ENCODE data around the gene CLK1. TPM values are rescaled to one million over a fixed set of nuclear protein-coding genes. Genes with fewer than 3 reads are reported as not detected.
"Not testable (repeated sequence)": the region's sequence is repeated elsewhere in the genome, so short reads cannot be mapped to it uniquely, and the experiment has no call there.

The CLK1 gene
- total RNA-seq, 1 donor from 2014 or later, result 52.9 TPM

DNA sequence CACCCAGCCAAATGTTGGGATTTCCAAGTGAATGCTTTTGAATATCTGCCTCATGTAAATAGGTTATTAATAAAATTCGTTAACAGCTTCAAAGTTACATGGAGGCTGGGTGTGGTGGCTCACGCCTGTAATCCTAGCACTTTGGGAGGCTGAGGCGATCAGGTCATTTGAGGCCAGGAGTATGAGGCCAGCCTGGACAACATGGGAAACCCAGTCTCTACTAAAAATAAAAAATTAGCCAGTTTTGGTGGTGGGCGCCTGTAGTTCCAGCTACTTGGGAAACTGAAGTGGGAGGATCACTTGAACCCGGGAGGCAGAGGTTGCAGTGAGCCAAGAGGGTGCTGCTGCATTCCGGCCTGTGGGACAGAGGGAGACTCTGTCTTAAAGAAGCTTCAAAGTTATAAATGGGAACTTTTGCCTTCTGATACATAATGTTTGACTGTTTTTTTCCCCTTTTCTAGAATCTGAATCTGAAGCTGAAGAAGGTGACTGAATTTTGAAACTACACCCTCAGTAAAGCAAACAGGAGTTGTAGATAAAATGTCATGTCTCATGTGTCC, 42.7 kb downstream of the CLK1 start:
- no peak for DNase-seq (ENCODE audit: low read depth)
- TF ChIP-seq, protein P1, sequence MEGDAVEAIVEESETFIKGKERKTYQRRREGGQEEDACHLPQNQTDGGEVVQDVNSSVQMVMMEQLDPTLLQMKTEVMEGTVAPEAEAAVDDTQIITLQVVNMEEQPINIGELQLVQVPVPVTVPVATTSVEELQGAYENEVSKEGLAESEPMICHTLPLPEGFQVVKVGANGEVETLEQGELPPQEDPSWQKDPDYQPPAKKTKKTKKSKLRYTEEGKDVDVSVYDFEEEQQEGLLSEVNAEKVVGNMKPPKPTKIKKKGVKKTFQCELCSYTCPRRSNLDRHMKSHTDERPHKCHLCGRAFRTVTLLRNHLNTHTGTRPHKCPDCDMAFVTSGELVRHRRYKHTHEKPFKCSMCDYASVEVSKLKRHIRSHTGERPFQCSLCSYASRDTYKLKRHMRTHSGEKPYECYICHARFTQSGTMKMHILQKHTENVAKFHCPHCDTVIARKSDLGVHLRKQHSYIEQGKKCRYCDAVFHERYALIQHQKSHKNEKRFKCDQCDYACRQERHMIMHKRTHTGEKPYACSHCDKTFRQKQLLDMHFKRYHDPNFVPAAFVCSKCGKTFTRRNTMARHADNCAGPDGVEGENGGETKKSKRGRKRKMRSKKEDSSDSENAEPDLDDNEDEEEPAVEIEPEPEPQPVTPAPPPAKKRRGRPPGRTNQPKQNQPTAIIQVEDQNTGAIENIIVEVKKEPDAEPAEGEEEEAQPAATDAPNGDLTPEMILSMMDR (conservative IDR thresholded peaks at IDR 0.05; ENCODE audit: low read depth, low read length), result no peak
- H3K4me3 ChIP-seq (ENCODE audit: low read depth, low read length), result no peak overlapping the region

DNA sequence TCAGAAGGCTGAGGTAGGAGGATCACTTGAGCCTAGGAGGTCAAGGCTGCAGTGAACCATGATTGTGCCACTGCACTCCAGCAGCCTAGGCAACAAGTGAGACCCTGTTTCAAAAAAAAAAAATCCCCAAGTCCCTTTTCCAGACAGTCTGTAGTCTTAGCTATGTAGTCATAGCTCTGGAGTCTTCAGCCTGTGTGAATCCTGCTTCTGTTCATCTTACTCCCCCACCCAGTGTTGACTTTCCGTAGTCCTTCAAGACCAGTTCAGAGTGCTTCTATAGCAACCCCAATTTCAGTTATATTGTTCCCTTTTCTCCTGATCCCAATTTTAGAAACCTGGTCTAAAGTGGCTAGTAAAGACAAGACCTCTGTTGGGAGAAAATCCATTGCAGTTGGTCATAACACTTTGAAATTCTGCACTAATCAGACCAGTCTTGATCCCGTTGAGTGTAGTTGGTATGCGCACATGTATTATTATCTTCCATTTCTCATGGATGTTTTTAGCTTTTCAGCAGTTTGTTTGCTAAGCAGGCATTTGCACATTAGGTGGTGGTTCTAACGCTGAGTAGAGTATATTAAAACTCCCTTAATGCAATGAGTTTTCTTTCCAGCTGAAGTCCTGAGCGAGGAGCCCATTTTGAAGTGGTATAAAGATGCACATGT, 43.8 kb downstream of the CLK1 start:
- no peak for DNase-seq (ENCODE audit: low read depth)
- TF ChIP-seq, protein P1 (conservative IDR thresholded peaks at IDR 0.05; ENCODE audit: low read depth, low read length), result no peak
- no peak overlapping the region for H3K4me3 ChIP-seq (ENCODE audit: low read depth, low read length)

DNA sequence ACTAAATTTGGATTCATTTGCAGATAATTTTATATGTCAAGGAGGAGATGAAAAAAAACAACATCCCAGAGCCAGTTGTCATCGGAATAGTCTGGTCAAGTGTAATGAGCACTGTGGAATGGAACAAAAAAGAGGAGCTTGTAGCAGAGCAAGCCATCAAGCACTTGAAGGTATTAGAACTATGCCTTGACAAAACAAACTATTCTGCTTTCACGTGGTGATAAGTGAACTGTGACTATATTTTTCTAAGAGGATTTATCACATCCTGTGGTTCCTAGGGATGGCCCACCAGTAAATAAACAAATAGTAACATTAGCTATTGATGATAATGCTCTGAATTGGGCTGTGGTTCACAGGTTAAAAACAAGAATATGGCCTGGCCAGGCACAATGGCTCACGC, 45.7 kb downstream of the CLK1 start:
- not testable (repeated sequence) for DNase-seq (ENCODE audit: low read depth)

DNA sequence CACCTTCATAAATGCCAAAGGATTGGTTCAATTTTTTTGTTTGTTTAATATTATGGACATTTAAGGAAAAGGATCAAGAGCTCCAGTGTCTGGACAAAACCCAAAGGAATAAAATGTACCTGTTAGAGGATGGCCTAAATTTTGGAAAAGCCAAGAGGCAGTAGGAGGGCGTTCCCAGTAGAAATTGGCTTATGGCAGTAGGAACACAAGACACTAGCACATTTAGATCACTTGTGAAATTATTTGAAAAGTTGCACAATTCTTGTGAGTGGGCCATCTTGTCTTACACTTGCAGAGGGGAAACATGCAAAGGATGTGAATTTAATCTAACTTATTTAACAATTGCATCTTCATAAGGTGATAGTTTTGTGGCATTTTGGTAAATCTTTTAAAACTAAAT, 49.5 kb downstream of the CLK1 start:
- no peak overlapping the region for H3K4me3 ChIP-seq (ENCODE audit: low read depth, low read length)
- TF ChIP-seq, protein P1 (conservative IDR thresholded peaks at IDR 0.05; ENCODE audit: low read depth, low read length), result no peak
- DNase-seq (ENCODE audit: low read depth), result no peak

More for the DNA sequence above, 45.7 kb downstream of the CLK1 start:
- not testable (repeated sequence) for H3K4me3 ChIP-seq (ENCODE audit: low read depth, low read length)

DNA sequence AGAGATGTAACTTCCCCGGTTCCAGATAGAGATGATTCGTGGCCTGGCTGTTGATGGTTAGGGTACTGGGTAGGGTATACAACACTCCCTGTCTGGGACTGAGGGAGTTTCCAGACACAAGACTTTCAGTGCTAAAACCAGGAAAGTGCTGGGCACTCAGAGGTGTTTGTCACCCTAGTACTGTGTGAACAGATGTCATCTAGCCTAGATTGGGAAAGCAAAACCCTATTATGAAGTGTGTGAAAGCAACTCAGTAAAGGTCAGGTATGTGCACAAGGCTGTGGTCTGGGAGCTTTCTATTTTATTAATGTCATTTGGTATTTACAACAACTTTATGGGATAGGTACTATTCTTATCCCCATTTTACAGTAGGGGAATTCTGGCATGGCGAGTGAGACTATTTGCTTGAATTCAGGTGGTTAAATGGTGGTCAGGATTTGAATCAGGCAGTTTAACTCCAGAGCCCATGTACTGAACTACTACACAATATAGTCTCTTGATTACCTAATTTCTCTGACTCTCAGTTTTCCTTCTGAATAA, 50.1 kb downstream of the CLK1 start:
- H3K4me3 ChIP-seq (ENCODE audit: low read depth, low read length), result peak overlapping the region; percentile 17
- TF ChIP-seq, protein P1 (conservative IDR thresholded peaks at IDR 0.05; ENCODE audit: low read depth, low read length), result no peak
- DNase-seq (ENCODE audit: low read depth), result no peak

DNA sequence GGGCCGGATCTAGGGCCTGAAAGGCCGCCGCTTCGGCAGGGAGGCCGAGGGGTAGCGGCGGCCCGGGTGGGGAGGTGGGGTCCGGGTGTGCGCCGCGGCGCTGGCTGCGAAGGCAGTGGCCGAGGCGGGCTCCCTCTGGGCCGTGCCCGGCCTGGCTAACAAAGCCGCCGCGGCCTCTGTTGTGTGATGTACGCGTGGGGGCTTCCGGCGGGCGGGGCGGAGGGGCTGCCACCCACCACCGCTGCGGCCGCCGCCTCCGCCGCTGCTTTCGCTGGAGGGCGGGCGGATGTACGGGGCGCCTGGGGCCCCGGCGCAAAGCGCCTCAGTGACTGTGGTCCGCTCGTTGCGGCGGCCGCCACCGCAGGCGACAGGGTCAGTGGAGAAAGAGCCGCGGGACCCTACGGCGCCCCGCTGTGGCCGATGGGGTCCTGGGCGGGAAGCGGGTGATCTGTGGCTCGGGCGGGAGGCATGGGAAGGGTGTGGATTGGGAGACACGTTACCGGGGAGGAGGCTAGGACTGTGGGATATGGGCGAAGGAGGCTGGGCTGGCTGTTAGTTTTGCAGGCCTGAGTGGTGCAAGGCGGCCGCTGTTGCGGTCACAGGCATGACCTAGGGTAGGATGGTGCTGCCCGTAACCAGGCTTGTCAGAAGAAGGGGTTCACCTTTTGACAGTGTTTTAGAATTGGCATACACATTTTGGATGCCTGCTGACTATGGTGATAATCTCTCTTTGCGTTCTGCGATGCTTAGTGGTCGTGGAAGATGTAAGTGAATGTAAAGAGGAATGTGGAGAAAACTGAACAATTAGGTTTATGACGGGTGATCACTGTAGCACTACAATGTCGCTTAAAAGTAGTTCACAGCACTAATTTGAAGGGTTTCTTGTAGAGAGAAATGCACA, 52.1 kb downstream of the CLK1 start:
- DNase-seq (ENCODE audit: low read depth), result no peak
- TF ChIP-seq, protein P1 (conservative IDR thresholded peaks at IDR 0.05; ENCODE audit: low read depth, low read length), result peak; percentile 63
- peak overlapping the region; percentile 73 for H3K4me3 ChIP-seq (ENCODE audit: low read depth, low read length)

All from epithelial cell of proximal tubule (primary cell).